ENCODE results near the gene TRPT1. TPM values are rescaled to one million over a fixed set of nuclear protein-coding genes. Genes with fewer than 3 reads are reported as not detected.

The TRPT1 gene
- total and polyA plus RNA-seq, 2 experiments from 2014 or later, result 36.9 to 52.2 TPM

DNA sequence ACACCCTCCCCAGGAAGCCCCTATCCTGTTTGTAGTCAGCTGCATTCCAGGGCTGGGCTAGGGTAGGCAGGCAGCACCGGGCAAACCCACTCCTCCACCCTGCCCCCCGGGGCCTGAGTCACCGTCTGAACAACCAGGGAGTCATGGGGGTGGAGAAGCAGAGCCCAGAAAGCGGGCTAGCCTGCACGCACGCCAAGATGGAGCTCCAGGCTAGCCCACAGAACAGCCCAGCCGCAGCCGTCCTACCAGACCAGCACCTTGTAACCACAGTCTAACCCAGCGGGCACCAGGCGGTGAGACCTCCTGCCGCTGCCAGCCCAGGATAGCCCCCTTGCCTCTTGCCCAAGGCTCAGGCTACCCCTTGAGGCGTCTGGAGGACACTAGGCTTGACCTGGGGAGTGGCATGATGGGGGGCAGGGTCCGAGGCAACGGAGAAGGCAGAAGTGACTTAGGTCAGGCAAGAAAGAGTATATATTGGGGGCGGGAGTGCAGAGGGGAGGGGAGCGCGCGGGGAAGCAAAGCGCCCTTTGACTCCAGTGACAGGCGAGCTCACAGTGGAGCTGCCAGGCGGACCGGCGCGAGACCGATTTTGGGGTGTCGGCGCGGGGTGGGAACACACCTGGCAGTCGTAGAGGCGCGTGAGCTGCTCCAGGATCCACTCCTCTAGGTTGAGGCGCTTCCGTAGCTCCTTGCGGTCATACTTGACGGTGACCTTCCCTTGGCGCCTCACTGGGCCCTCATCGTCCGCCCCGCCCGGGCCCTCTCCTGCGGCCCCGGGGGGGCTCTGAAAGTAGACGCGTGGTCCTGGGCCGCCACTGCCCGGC lies 20.0 kb upstream of the TRPT1 start:
- DNase-seq (ENCODE audit: low spot score) (peak; percentile 65), ATAC-seq (no peak)
- H3K27ac Mint-ChIP-seq, result peak overlapping the region; percentile 88
- Histone ChIP-seq H3K4me3 (peak overlapping the region; percentile 99), H3K9me2 (ENCODE audit: insufficient read depth) (no peaks in the 10 kb centered on the region), H3K36me3 (ENCODE audit: insufficient read depth) (no peaks in the 10 kb centered on the region), H3F3A (replicated peaks; ENCODE audit: low read depth) (peaks cover 51% of the 10 kb centered on the region), H3K79me2 (replicated peaks; ENCODE audit: insufficient read depth) (peaks cover 26% of the 10 kb centered on the region), H3K4me1 (ENCODE audit: insufficient read depth) (peaks cover 44% of the 10 kb centered on the region), H4K20me1 (replicated peaks; ENCODE audit: insufficient read depth) (no peaks in the 10 kb centered on the region; the same call in 1 of the 2 replicates), H2AFZ (no peak overlapping the region), H3K27ac (ENCODE audit: low read depth) (no peak overlapping the region), H3K27me3 (ENCODE audit: insufficient read depth) (no peaks in the 10 kb centered on the region), H3K4me2 (peak overlapping the region; percentile 93)
- peaks cover 17% of the 10 kb centered on the region for H3K36me3 Mint-ChIP-seq (ENCODE audit: low read depth)
- peaks cover 37% of the 10 kb centered on the region for H3K27me3 Mint-ChIP-seq (ENCODE audit: insufficient read depth, low read depth, poor library complexity)
- H3K9me3 Mint-ChIP-seq, result no peaks in the 10 kb centered on the region
- H3K4me1 Mint-ChIP-seq, result peaks cover 47% of the 10 kb centered on the region
- peak overlapping the region; percentile 87 for H3K4me3 Mint-ChIP-seq
- TF ChIP-seq ZNF462 (CRISPR knock-in tag; IDR thresholded peaks at IDR 0.05), result no peak
- TF ChIP-seq NANOG (IDR thresholded peaks at IDR 0.05; ENCODE audit: borderline replicate concordance), result no peak

DNA sequence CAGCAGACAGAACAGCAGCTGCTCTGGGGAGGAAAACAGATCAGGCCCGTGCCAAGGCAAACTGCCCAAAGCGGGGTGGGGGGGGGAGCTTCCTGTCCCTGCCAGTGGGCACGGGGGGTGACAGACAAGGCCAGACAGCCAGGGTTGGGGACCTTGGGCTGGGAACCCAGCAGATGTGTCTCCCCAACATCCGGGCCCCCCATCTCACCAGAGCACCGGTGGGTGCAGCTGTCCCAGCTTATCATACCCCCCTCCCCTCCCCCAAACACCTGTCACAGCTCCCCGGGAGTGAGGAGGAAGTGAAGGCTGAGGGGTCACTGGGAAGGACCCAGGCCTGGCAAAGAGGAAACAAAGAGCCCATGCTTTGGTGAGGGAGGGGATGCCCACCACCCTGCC lies 19.4 kb upstream of the TRPT1 start:
- Histone ChIP-seq H3K36me3 (ENCODE audit: insufficient read depth) (no peaks in the 10 kb centered on the region), H3K4me1 (ENCODE audit: insufficient read depth) (peaks cover 40% of the 10 kb centered on the region), H2AFZ (no peak overlapping the region), H4K20me1 (replicated peaks; ENCODE audit: insufficient read depth) (no peaks in the 10 kb centered on the region; the same call in 1 of the 2 replicates), H3K4me3 (peak overlapping the region; percentile 99), H3F3A (replicated peaks; ENCODE audit: low read depth) (peaks cover 49% of the 10 kb centered on the region), H3K27ac (ENCODE audit: low read depth) (no peak overlapping the region), H3K79me2 (replicated peaks; ENCODE audit: insufficient read depth) (peaks cover 26% of the 10 kb centered on the region), H3K4me2 (peak overlapping the region; percentile 93), H3K9me2 (ENCODE audit: insufficient read depth) (no peaks in the 10 kb centered on the region), H3K27me3 (ENCODE audit: insufficient read depth) (no peaks in the 10 kb centered on the region)
- Mint-ChIP-seq H3K36me3 (ENCODE audit: low read depth) (peaks cover 17% of the 10 kb centered on the region), H3K4me1 (peaks cover 45% of the 10 kb centered on the region), H3K4me3 (peak overlapping the region; percentile 87), H3K27ac (peak overlapping the region; percentile 88), H3K9me3 (no peaks in the 10 kb centered on the region), H3K27me3 (ENCODE audit: insufficient read depth, low read depth, poor library complexity) (peaks cover 40% of the 10 kb centered on the region)
- ATAC-seq (no peak), DNase-seq (ENCODE audit: low spot score) (no peak)
- TF ChIP-seq POLR2AphosphoS5 (IDR thresholded peaks at IDR 0.05; ENCODE audit: low read depth) (no peak; the same call in 1 of the 2 replicates), CREB1 (CRISPR knock-in tag; IDR thresholded peaks at IDR 0.05; ENCODE audit: low read depth) (no peak), ZNF331 (CRISPR knock-in tag; IDR thresholded peaks at IDR 0.05; ENCODE audit: low read depth) (no peak), NANOG (IDR thresholded peaks at IDR 0.05; ENCODE audit: borderline replicate concordance) (no peak), EZH2phosphoT487 (IDR thresholded peaks at IDR 0.05; ENCODE audit: unreplicated experiment) (no peak), ZNF114 (CRISPR knock-in tag; IDR thresholded peaks at IDR 0.05) (no peak)
- TF ChIP-seq, protein P1, sequence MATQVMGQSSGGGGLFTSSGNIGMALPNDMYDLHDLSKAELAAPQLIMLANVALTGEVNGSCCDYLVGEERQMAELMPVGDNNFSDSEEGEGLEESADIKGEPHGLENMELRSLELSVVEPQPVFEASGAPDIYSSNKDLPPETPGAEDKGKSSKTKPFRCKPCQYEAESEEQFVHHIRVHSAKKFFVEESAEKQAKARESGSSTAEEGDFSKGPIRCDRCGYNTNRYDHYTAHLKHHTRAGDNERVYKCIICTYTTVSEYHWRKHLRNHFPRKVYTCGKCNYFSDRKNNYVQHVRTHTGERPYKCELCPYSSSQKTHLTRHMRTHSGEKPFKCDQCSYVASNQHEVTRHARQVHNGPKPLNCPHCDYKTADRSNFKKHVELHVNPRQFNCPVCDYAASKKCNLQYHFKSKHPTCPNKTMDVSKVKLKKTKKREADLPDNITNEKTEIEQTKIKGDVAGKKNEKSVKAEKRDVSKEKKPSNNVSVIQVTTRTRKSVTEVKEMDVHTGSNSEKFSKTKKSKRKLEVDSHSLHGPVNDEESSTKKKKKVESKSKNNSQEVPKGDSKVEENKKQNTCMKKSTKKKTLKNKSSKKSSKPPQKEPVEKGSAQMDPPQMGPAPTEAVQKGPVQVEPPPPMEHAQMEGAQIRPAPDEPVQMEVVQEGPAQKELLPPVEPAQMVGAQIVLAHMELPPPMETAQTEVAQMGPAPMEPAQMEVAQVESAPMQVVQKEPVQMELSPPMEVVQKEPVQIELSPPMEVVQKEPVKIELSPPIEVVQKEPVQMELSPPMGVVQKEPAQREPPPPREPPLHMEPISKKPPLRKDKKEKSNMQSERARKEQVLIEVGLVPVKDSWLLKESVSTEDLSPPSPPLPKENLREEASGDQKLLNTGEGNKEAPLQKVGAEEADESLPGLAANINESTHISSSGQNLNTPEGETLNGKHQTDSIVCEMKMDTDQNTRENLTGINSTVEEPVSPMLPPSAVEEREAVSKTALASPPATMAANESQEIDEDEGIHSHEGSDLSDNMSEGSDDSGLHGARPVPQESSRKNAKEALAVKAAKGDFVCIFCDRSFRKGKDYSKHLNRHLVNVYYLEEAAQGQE (IDR thresholded peaks at IDR 0.05; ENCODE audit: unreplicated experiment), result no peak
- TF ChIP-seq, protein P2, sequence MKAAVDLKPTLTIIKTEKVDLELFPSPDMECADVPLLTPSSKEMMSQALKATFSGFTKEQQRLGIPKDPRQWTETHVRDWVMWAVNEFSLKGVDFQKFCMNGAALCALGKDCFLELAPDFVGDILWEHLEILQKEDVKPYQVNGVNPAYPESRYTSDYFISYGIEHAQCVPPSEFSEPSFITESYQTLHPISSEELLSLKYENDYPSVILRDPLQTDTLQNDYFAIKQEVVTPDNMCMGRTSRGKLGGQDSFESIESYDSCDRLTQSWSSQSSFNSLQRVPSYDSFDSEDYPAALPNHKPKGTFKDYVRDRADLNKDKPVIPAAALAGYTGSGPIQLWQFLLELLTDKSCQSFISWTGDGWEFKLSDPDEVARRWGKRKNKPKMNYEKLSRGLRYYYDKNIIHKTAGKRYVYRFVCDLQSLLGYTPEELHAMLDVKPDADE (IDR thresholded peaks at IDR 0.05), result no peak
